Esophagus mucosa (tissue), 1 donor: ENCODE measurements around the gene CPD. TPM values are rescaled to one million over a fixed set of nuclear protein-coding genes. Genes with fewer than 3 reads are reported as not detected.
A peak's percentile ranks its signal among the peaks of the same experiment; 100 is the strongest.
"Not testable (repeated sequence)": the region's sequence is repeated elsewhere in the genome, so short reads cannot be mapped to it uniquely, and the experiment has no call there.

Experiments used
- ATAC-seq: fragments of 200-7000 bp; cut with Tn5 transposase; one replicate; pipeline ENCODE4 v1.9.1; 2020
- total RNA-seq: library from RNA; stranded (reverse); gene quantifications from one replicate; pipeline ENCODE4 v1.2.4, GENCODE V29; 2023
- donor health status: DM: yes; HTN: yes; CAD: no.

Gene CPD
- total RNA-seq, 1 donor from 2014 or later = 41.7 TPM

DNA sequence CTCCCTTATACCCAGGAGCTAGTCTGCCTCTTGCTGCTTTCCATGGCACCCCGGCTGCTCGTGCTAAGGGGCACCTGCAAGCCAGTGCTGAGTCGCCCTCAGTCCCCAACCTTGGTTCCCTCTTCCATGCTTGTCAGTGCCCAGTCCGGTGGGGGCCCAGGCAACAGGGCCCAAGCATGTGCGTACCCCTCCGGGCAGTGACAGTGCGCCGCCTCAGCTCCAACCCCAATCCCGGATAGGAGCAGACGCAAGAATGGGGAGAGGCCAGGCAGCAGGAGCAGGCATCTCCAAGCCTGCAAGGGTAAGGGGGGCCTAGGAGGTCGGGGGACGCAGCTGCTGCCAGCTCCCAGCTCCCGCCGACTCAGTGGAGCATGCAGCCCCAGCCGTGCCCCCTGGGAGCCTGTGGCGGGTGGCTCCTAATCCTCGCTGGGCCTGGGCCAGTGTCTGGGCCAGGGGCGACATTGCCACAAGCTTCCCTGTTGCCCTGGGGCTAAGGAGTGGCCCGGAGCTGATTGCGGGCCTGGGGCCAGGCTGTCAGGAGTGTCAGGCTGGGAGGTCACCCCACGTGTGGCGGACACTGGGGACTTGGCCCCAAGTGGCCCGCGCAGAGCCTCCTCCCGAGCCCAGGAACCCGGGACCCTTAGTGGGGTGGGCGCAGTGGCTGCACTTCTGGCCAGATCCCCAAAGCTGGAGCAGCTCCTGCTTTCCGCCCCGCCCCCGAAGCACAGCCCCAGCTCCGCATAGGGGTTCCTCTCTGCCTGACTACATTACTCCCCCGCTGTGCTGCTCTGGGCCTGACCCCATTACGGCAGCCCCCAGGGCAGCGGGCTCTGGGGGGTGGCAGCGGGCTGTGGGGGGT is 9.8 kb downstream of the CPD start:
- ATAC-seq = peak; percentile 28

GRCh38 chr17:30389756-30390300 is 11.1 kb downstream of the CPD start:
- no peak for ATAC-seq

DNA sequence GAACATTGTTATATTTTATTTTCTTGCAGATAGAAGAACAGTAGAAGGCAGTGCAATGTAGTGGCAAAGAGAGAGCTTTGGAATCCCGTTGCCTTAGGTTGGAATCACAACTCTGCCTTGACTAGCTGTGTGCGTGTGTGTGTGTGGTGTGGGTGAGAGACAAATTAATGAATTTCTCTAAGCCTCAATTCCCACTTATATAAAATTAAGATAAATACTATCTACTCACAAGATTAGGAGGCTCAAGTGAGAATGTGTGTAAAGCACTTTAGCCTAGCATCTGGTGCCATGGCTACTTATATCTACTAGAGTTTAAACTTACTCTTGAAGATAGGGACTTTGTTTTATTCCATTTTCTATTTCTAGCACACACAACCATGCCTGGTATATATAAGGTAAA is 12.8 kb downstream of the CPD start:
- ATAC-seq = no peak

GRCh38 chr17:30393491-30393890 is 14.8 kb downstream of the CPD start:
- ATAC-seq = no peak

DNA sequence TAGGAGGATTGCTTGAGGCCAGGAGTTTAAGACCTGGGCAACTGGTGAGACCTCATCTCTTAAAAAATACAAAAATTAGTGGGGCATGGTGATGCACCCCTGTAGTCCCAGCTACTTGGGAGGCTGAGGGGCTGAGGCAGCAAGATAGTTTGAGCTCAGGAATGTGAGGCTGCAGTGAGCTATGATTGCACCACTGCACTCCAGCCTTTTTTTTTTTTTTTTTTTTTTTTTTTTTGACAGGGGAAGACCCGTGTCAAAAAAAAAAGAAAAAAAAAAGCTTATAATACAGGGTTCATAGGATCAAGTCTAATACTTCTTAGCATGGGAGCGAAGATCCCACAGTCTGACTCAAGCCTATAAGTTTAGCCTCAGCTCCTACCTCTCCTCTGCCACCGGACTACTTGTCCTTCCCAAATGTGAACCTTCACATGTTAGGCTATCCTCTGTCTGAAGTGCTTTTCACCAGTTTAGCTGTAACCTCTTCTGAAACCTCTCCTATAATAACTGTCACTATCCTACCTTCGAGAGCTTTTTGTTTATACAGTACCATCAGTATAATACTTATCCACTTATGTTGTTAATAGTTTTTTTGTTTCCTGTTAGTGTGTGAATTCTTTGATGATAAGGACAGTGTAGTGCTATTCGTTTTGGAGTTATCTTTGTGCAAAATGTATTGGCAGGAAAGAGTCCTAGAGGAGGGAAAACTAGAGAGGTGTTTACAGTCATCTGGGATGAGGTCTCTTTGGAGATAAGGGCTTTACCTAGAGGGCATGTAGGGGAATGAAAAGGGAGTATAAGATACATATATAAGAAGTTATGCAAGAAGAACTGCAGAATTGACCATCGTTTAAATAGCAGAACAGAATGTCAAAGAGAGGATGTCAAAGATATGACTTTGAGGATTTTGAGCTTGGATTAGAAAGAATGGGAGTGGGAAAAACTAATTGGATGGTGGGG is 15.5 kb downstream of the CPD start:
- ATAC-seq = no peak

GRCh38 chr17:30395398-30396022 is 16.8 kb downstream of the CPD start:
- ATAC-seq = no peak

DNA sequence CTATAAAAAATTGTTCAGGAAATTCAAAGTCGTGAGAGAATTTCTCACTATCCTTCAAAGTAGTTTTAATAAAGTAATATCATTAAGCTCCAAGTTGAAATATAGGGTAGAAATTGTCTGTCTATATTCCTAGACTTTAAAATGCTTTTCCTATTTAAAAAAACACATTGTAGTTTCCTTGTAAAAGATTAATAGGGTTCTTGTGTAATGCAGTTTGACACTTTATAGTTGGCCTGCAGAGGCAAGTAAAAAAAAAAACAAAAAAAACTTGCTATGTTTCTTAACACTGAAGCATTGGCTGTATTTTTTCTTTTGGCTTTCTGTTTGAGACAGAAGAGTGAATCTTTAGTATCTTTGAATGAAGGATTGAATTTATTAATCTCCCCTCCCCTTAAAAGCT is 17.4 kb downstream of the CPD start:
- no peak for ATAC-seq

DNA sequence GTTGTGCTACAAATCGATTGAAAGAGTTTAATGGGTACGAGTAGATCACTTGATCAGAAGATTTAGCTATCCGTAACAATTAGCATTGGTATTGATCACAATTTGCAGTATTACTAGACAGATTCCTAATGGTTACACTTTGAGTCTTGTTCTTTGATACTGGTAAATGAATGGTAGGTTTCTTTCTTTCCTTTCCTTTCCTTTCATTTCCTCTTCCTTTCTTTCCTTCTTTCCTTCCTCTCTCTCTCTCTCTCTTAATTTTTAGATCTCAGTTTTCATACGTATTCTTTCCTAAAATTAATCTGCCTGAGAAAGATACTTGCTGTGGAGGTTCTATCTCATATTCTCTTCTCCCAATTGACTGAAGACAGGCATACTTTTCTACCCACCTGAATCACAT is 17.9 kb downstream of the CPD start:
- ATAC-seq = no peak

DNA sequence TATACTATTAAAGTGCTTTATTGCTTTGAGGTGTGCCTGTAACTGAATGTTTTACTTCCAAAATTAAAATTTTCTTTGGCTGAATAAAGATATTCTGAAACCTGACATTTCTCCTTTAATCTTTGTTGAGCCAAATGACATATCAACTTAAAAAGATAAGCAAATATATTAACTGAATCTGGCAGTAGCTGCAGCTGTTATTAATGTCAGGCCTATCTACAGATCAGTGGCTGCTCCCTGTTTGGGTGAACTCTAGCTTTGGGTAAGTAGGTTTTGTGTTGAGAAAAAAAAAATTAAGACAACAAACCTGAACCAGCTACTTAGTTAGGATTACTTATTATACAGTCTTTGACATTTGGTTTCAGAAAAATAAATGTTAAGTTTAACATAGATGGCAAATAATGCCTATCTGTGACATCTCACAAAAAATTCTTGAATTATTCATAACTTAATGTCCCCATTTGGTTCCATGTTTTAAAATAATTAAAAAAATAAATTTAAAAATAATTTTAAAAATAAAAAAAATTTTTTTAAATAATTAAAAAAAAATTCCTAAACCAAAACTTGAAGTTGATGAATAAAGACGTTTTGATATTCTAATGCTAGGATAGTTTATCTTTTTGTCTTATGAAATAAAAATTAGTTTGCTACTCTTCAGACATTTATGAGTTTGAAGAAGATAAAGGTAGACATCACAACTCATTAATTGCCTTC is 19.8 kb downstream of the CPD start:
- ATAC-seq = no peak

DNA sequence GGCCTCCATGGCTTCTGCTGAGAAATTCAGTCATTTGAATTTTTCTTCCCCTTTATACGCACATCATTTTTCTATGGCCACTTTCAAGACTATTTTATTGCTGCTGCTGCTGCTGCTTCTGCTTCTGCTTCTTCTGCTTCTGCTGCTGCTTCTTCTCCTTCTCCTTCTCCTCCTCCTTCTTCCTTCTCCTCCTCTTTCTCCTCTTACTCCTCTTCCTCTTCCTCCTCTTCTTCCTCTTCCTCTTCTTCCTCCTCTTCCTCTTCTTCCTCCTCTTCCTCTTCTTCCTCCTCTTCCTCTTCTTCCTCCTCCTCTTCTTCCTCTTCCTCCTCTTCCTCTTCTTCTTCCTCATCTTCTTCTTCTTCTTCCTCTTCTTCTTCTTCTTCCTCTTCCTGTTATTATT is 22.4 kb downstream of the CPD start:
- ATAC-seq = no peak

GRCh38 chr17:30405161-30405560 is 26.4 kb downstream of the CPD start:
- no peak for ATAC-seq

DNA sequence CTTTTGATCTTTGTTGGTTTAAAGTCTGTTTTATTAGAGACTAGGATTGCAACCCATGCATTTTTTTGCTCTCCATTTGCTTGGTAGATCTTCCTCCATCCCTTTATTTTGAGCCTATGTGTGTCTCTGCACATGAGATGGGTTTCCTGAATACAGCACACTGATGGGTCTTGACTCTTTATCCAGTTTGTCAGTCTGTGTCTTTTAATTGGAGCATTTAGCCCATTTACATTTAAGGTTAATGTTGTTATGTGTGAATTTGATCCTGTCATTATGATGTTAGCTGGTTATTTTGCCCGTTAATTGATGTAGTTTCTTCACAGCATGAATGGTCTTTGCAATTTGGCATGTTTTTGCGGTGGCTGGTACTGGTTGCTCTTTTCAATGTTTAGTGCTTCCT is 31.9 kb downstream of the CPD start:
- ATAC-seq = not testable (repeated sequence)

GRCh38 chr17:30412008-30412496 is 33.3 kb downstream of the CPD start:
- ATAC-seq = not testable (repeated sequence)

- ATAC-seq = peak; percentile 64
These were observed 34.4 kb downstream of the CPD start for GRCh38 chr17:30413109-30413508.

GRCh38 chr17:30414486-30414885 is 35.8 kb downstream of the CPD start:
- ATAC-seq = no peak

- no peak for ATAC-seq
These were observed 36.8 kb downstream of the CPD start for GRCh38 chr17:30415491-30415890.

DNA sequence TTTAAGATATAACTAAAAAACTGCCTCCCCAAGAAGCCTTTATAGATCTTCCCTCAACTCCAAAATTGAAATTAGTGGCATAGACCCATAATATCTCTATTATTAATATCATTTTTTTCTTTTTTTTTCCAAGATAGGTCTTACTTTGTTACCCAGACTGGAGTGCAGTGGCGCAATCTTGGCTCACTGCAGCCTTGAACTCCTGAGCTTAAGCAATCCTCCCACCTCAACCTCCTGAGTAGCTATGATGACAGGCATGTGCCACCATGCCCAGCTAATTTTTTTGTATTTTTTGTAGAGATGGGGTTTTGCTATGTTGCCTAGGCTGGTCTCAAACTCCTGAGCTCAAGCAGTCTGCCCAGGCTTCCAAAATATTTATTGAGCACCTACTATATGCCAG is 39.3 kb downstream of the CPD start:
- ATAC-seq = not testable (repeated sequence)

- ATAC-seq = no peak
These were observed 42.9 kb downstream of the CPD start for GRCh38 chr17:30421592-30421991.

- no peak for ATAC-seq
These were observed 43.4 kb downstream of the CPD start for GRCh38 chr17:30422171-30422570.

DNA sequence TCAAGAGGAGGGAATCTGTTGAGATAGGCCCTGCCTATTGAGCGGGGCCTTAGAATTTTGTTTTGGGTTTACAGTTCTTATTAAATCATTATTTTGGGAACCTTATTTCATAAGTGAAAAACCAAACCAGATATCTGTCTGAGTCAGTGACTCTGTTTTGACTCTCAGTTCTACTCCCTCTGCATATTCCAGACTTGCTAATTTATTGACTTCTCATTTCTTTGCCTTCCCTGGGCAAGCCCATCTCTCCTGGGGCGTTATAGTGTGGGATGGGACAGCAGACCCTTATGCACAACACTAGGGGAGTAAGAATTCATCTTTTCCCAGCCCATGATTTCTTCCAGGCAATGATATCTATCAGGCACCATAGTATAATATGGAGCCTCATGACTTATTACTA is 45.7 kb downstream of the CPD start:
- no peak for ATAC-seq

- ATAC-seq = no peak
These were observed 47.6 kb downstream of the CPD start for GRCh38 chr17:30426292-30426691.

GRCh38 chr17:30427611-30428010 is 48.9 kb downstream of the CPD start:
- no peak for ATAC-seq
